Peyer's patch (tissue), 4 donors: ENCODE measurements around the gene GSTA1.
"Not testable (repeated sequence)": the region's sequence is repeated elsewhere in the genome, so short reads cannot be mapped to it uniquely, and the experiment has no call there.

Experiments used
- CTCF ChIP-seq, 6 experiments: fragments of 450-650 bp in 4 of 6; fragments of 200-600 bp in 2 of 6; sonication (generic) in 1 of 6; IDR thresholded peaks; one replicate each; pipeline ENCODE4 v1.5.1; 2017 to 2019; ENCODE audit warnings: antibody characterized with exemption in 6 of 6, mild to moderate bottlenecking in 3 of 6, moderate library complexity in 1 of 6
- POLR2A ChIP-seq, 2 donors: fragments of 450-650 bp; IDR thresholded peaks; one replicate each; pipeline ENCODE4 v1.5.1; 2017; ENCODE audit warnings: antibody characterized with exemption in 2 of 2, mild to moderate bottlenecking in 2 of 2, moderate library complexity in 2 of 2

DNA sequence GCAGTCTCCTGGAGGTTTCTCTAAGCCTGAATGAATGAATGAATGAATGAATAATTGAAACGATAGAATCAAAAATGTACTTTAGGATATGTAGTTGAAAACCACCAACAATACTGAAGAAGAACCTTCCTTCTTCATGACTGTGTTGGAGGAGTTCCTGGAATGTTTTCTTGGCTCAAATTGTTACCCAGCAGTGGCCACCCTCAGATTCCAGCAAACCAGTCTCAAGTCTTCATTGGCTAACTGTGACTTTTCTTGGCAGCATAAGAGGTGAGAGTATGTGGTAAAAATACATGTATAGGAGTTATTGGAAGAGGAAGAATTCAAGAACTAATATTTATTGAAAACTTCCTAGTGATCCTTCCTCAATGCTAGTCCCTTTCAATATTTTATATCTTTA is 4.3 kb downstream of the GSTA1 start:
- not testable (repeated sequence) for TF ChIP-seq CTCF, POLR2A (IDR thresholded peaks at IDR 0.05)
